AG04450 (cell line): ENCODE data around the gene WWC2. TPM values are rescaled to one million over a fixed set of nuclear protein-coding genes. Genes with fewer than 3 reads are reported as not detected.

Source experiments
- CTCF ChIA-PET: fragments of 300-600, 350-600 bp; formaldehyde crosslinking; extraction: SDS; loops from one replicate; lab custom pipeline; 2022; ENCODE audit warnings: antibody characterized with exemption, inconsistent platforms; lab: Charles Lee
- POLR2A ChIA-PET: fragments of 350-600 bp; formaldehyde crosslinking; extraction: SDS; loops from one replicate; lab custom pipeline; 2021; ENCODE audit warnings: antibody characterized with exemption, inconsistent platforms; lab: Yijun Ruan, JAX
- DNase-seq: peaks from one replicate; pipeline ENCODE4 v3.0.0-alpha.2; 2011; ENCODE audit warnings: low read depth, low spot score
- H3K27ac ChIP-seq: one replicate; pipeline ENCODE4 v1.5.1; 2012; ENCODE audit warnings: low read depth, low read length, control low read depth
- H3K27me3 ChIP-seq: one replicate; pipeline ENCODE4 v1.6.0; 2012; ENCODE audit warnings: low read length; ENCODE audit not compliant: control insufficient read depth, insufficient read depth
- H3K4me3 ChIP-seq: 2 replicates; pipeline ENCODE4 v1.5.1; 2011; ENCODE audit warnings: mild to moderate bottlenecking, low read depth, low read length, control low read depth
- H3K9me3 ChIP-seq: 2 replicates; pipeline ENCODE4 v1.5.1; 2012; ENCODE audit warnings: low read length; ENCODE audit not compliant: control insufficient read depth, insufficient read depth
- polyA minus RNA-seq: library from RNA; depleted of rRNA, polyadenylated mRNA; stranded (reverse); fragments of >200 nt; gene quantifications from 2 replicates; pipeline ENCODE4 v1.2.3, GENCODE V29; 2011; rRNA and poly(A)+ RNA removed
- polyA plus RNA-seq: library from polyadenylated mRNA; depleted of rRNA; stranded (reverse); fragments of >200 nt; gene quantifications from 2 replicates; pipeline ENCODE4 v1.2.3, GENCODE V29; 2011; rRNA removed
- TF ChIP-seq, protein P1 (sequence below): IDR thresholded peaks from 2 replicates; pipeline ENCODE4 v1.5.1; 2011; ENCODE audit warnings: low read depth, low read length, control low read depth, inconsistent platforms

The WWC2 gene
- polyA plus RNA-seq (36.3 and 43.6 TPM in 2 replicates), polyA minus RNA-seq (34.2 and 44.7 TPM in 2 replicates)

GRCh38 chr4:183098723-183099536 is at the start of gene WWC2:
WWC2 (plus strand) TSS chr4:183099257; CDS start chr4:183099492, 235 bp downstream.
- H3K4me3 ChIP-seq, result peak within 1 kb of the TSS; percentile 91
- TF ChIP-seq, protein P1, sequence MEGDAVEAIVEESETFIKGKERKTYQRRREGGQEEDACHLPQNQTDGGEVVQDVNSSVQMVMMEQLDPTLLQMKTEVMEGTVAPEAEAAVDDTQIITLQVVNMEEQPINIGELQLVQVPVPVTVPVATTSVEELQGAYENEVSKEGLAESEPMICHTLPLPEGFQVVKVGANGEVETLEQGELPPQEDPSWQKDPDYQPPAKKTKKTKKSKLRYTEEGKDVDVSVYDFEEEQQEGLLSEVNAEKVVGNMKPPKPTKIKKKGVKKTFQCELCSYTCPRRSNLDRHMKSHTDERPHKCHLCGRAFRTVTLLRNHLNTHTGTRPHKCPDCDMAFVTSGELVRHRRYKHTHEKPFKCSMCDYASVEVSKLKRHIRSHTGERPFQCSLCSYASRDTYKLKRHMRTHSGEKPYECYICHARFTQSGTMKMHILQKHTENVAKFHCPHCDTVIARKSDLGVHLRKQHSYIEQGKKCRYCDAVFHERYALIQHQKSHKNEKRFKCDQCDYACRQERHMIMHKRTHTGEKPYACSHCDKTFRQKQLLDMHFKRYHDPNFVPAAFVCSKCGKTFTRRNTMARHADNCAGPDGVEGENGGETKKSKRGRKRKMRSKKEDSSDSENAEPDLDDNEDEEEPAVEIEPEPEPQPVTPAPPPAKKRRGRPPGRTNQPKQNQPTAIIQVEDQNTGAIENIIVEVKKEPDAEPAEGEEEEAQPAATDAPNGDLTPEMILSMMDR, result no peak
- peak within 1 kb of the TSS; percentile 98 for H3K27ac ChIP-seq
- ChIA-PET POLR2A (interaction anchor here (0.6 to 2.2 kb wide), 22 partner anchors 17 to 181 kb away, joined by 3 to 9 read pairs (median 4); no protein-coding TSS in a partner anchor), CTCF (interaction anchor here (0.8 to 1.8 kb wide), 9 partner anchors 9 to 163 kb away, joined by 3 to 11 read pairs (median 4); no protein-coding TSS in a partner anchor)
- peaks cover 7% of the 10 kb centered on the region; the same call in 1 of the 2 replicates for H3K9me3 ChIP-seq
- H3K27me3 ChIP-seq, result no peaks in the 10 kb centered on the region
- DNase-seq, result peak; percentile 79

DNA sequence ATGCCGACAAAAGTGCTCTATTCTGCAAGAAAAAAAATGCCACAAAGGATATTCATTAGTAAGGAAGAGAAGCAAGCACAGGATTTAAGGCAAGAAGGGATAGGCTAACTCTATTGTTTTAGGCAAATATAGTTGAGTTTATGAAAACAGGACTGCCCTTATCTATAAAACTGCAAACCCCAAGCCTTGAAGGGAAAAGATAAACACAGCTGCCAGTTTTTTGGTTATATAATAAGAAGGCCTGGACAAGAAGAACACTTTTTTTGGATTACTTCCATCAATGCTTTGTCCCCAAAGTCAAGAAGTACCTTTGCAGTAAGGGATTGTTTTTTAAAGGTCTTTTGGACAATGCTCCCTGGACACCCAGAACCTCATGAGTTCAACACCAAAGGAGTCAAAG is 45.4 kb upstream of the WWC2 start:
- no peak overlapping the region for H3K27ac ChIP-seq
- H3K27me3 ChIP-seq, result peaks cover 3% of the 10 kb centered on the region
- DNase-seq, result no peak
- H3K9me3 ChIP-seq, result 0 out of 2 replicates have a peak, but pooled peaks cover 2% of the 10 kb centered on the region
- TF ChIP-seq, protein P1, result no peak
- CTCF ChIA-PET, result no interaction called here
- POLR2A ChIA-PET, result no interaction called here
- H3K4me3 ChIP-seq, result no peak overlapping the region

DNA sequence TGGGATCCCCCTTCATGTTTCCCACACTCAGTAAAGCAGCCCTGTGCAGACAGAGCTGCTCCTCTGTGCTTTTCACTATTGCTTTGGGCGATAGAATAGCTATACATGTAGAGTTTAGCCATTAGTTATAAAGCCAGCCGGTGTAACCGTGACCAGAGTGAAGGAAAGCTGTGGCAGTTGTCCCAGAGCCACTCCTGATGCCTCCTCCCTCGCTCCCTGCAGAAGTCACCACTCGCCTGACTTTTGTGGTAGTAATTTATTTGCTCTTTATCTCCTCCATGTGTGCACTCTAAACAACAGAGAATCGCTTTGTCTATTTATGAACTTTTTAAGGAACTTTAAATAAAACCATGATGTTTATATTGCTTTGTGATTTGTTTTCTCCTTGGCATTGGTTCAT is 41.8 kb upstream of the WWC2 start:
- TF ChIP-seq, protein P1, result no peak
- ChIA-PET CTCF (interaction anchor here (1.0 to 2.0 kb wide), 4 partner anchors 16 to 205 kb away, joined by 4 to 8 read pairs (median 6); no protein-coding TSS in a partner anchor), POLR2A (no interaction called here)
- H3K9me3 ChIP-seq, result peaks cover 2% of the 10 kb centered on the region; the same call in 1 of the 2 replicates
- H3K4me3 ChIP-seq, result no peak overlapping the region
- H3K27me3 ChIP-seq, result peaks cover 6% of the 10 kb centered on the region
- no peak overlapping the region for H3K27ac ChIP-seq
- DNase-seq, result no peak

GRCh38 chr4:183059797-183060196 is 39.3 kb upstream of the WWC2 start:
- ChIA-PET POLR2A (no interaction called here), CTCF (interaction anchor here (2.2 kb wide), 1 partner anchor 14 kb away, joined by 6 read pairs; no protein-coding TSS in a partner anchor)
- Histone ChIP-seq H3K9me3 (no peaks in the 10 kb centered on the region; the same call in 1 of the 2 replicates), H3K27me3 (peaks cover 3% of the 10 kb centered on the region), H3K4me3 (no peak overlapping the region), H3K27ac (no peak overlapping the region)
- TF ChIP-seq, protein P1, result no peak
- DNase-seq, result no peak
